Stimulated activated CD4-positive, alpha-beta T cell treated with anti-CD3 and anti-CD28 coated beads, Interleukin-12 subunit alpha, Interleukin-12 subunit beta, amount 100 ng/mL, for 48 hours (primary cell): ENCODE measurements around the gene RIPK3.
"Not testable (repeated sequence)": the region's sequence is repeated elsewhere in the genome, so short reads cannot be mapped to it uniquely, and the experiment has no call there.

Experiments
- DNase-seq, 3 donors: peaks; one replicate each; pipeline ENCODE4 v3.0.0-alpha.2; 2020; ENCODE audit warnings: low read depth in 2 of 3, low spot score in 1 of 3

The RIPK3 gene

GRCh38 chr14:24348186-24348585 is 8.4 kb upstream of the RIPK3 start:
- DNase-seq: no peak

- DNase-seq: no peak
Measured at GRCh38 chr14:24347134-24347533, 7.3 kb upstream of the RIPK3 start.

- no peak for DNase-seq
Measured at GRCh38 chr14:24343795-24344660, 4.2 kb upstream of the RIPK3 start.

GRCh38 chr14:24342889-24343288 is 3.1 kb upstream of the RIPK3 start:
- no peak for DNase-seq

- DNase-seq: no peak
Measured at GRCh38 chr14:24340606-24341005, 815 bp upstream of the RIPK3 start.

- DNase-seq: no peak
Measured at GRCh38 chr14:24338843-24339242, 948 bp downstream of the RIPK3 start.

- no peak for DNase-seq
Measured at GRCh38 chr14:24337824-24338175, 2.0 kb downstream of the RIPK3 start.

- DNase-seq: no peak
Measured at GRCh38 chr14:24337144-24337823, 2.5 kb downstream of the RIPK3 start.

GRCh38 chr14:24335461-24336171 is 4.2 kb downstream of the RIPK3 start:
- DNase-seq: no peak

GRCh38 chr14:24334431-24335291 is 5.1 kb downstream of the RIPK3 start, which contains the start of gene ADCY4:
TSS of gene ADCY4 (minus strand) at chr14:24335071. CDS start at chr14:24334652, 419 bp downstream.
- DNase-seq: no peak

- DNase-seq: peak; percentile 72 to 81 (median 75)
Measured at GRCh38 chr14:24332268-24332993, 7.4 kb downstream of the RIPK3 start.

- DNase-seq: no peak
Measured at GRCh38 chr14:24331731-24332267, 8.0 kb downstream of the RIPK3 start.

GRCh38 chr14:24330973-24331674 is 8.7 kb downstream of the RIPK3 start:
- no peak for DNase-seq

GRCh38 chr14:24329736-24330135 is 10.1 kb downstream of the RIPK3 start:
- DNase-seq: peak in 1 of 3 donors; percentile 42

GRCh38 chr14:24329073-24329663 is 10.6 kb downstream of the RIPK3 start:
- no peak for DNase-seq

GRCh38 chr14:24327914-24328313 is 11.9 kb downstream of the RIPK3 start:
- DNase-seq: not testable (repeated sequence)

- DNase-seq: no peak
Measured at GRCh38 chr14:24327303-24327702, 12.5 kb downstream of the RIPK3 start.

- no peak for DNase-seq
Measured at GRCh38 chr14:24325963-24326362, 13.8 kb downstream of the RIPK3 start.

- no peak for DNase-seq
Measured at GRCh38 chr14:24325041-24325530, 14.7 kb downstream of the RIPK3 start.
